Islet precursor cell (in vitro differentiated cells): ENCODE measurements around the gene HRCT1.

Source experiments
- DNase-seq: peaks from one replicate; pipeline ENCODE4 v3.0.0-alpha.2; 2018

The HRCT1 gene

GRCh38 chr9:35945341-35946018 lies 39.5 kb downstream of the HRCT1 start:
- peak; percentile 86 for DNase-seq

GRCh38 chr9:35948451-35948850 lies 42.4 kb downstream of the HRCT1 start:
- no peak for DNase-seq

GRCh38 chr9:35948901-35949318 lies 42.9 kb downstream of the HRCT1 start:
- DNase-seq, result peak; percentile 87

- peak; percentile 69 for DNase-seq
These were observed 45.7 kb downstream of the HRCT1 start for GRCh38 chr9:35951736-35952135.

GRCh38 chr9:35952526-35953191 lies 46.7 kb downstream of the HRCT1 start:
- DNase-seq, result no peak

GRCh38 chr9:35954942-35955546 lies 49.0 kb downstream of the HRCT1 start:
- peak; percentile 80 for DNase-seq

- no peak for DNase-seq
These were observed 50.6 kb downstream of the HRCT1 start for GRCh38 chr9:35956651-35957050.
